ENCODE results near the gene TXLNB.

DNA sequence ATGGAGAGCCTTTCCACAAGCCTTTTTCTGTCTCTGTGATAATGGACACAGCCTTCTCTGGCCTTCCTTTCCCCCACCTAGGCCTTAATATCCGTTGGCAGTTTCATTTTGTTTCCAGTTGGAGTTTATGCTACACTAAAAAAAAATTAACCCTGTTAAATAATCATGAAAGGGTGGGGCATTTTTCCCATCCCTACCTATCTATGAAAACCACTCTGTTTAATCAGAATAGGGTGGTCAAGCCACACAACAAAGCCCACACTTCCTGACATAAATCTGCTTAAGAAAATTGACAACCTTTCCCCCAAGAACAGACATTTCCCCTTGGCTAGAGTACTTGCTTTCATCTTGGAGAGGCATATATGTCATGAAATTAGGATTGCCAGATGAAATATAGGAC, 14.2 kb downstream of the TXLNB start:
- TF ChIP-seq, protein P1, sequence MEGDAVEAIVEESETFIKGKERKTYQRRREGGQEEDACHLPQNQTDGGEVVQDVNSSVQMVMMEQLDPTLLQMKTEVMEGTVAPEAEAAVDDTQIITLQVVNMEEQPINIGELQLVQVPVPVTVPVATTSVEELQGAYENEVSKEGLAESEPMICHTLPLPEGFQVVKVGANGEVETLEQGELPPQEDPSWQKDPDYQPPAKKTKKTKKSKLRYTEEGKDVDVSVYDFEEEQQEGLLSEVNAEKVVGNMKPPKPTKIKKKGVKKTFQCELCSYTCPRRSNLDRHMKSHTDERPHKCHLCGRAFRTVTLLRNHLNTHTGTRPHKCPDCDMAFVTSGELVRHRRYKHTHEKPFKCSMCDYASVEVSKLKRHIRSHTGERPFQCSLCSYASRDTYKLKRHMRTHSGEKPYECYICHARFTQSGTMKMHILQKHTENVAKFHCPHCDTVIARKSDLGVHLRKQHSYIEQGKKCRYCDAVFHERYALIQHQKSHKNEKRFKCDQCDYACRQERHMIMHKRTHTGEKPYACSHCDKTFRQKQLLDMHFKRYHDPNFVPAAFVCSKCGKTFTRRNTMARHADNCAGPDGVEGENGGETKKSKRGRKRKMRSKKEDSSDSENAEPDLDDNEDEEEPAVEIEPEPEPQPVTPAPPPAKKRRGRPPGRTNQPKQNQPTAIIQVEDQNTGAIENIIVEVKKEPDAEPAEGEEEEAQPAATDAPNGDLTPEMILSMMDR (IDR thresholded peaks at IDR 0.05), result no peak
- no peak for TF ChIP-seq TP53 (CRISPR knock-in tag; IDR thresholded peaks at IDR 0.05)
- no peak for TF ChIP-seq SP1 (CRISPR knock-in tag; conservative IDR thresholded peaks at IDR 0.05)
- TF ChIP-seq, protein P2, sequence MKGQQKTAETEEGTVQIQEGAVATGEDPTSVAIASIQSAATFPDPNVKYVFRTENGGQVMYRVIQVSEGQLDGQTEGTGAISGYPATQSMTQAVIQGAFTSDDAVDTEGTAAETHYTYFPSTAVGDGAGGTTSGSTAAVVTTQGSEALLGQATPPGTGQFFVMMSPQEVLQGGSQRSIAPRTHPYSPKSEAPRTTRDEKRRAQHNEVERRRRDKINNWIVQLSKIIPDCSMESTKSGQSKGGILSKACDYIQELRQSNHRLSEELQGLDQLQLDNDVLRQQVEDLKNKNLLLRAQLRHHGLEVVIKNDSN (CRISPR knock-in tag; IDR thresholded peaks at IDR 0.05), result no peak
- no peak for TF ChIP-seq ZNF138 (CRISPR knock-in tag; conservative IDR thresholded peaks at IDR 0.05)
- TF ChIP-seq, protein P3, sequence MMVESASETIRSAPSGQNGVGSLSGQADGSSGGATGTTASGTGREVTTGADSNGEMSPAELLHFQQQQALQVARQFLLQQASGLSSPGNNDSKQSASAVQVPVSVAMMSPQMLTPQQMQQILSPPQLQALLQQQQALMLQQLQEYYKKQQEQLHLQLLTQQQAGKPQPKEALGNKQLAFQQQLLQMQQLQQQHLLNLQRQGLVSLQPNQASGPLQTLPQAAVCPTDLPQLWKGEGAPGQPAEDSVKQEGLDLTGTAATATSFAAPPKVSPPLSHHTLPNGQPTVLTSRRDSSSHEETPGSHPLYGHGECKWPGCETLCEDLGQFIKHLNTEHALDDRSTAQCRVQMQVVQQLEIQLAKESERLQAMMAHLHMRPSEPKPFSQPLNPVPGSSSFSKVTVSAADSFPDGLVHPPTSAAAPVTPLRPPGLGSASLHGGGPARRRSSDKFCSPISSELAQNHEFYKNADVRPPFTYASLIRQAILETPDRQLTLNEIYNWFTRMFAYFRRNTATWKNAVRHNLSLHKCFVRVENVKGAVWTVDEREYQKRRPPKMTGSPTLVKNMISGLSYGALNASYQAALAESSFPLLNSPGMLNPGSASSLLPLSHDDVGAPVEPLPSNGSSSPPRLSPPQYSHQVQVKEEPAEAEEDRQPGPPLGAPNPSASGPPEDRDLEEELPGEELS (CRISPR knock-in tag; IDR thresholded peaks at IDR 0.05), result no peak
- TF ChIP-seq JUN (CRISPR knock-in tag; IDR thresholded peaks at IDR 0.05), result no peak
- no peak for TF ChIP-seq NFE2L1 (CRISPR knock-in tag; IDR thresholded peaks at IDR 0.05)

All from WTC11 (cell line).